Prostate gland (tissue), 2 donors: ENCODE results near the gene PPP1R8.

ENCODE experiments used
- POLR2A ChIP-seq: fragments of 450-650 bp; IDR thresholded peaks from one replicate; pipeline ENCODE4 v1.6.1; 2016; ENCODE audit warnings: antibody characterized with exemption, mild to moderate bottlenecking
- POLR2AphosphoS5 ChIP-seq: sonication (generic); formaldehyde crosslinking; IDR thresholded peaks from one replicate; pipeline ENCODE4 v1.6.1; 2017; ENCODE audit warnings: antibody characterized with exemption
- TF ChIP-seq, protein P1 (sequence below), 4 experiments: fragments of 200-600 bp in 2 of 4; fragments of 450-650 bp in 2 of 4; sonication (generic) in 2 of 4; IDR thresholded peaks; 1 replicate in 3 of 4; 2 replicates in 1 of 4; pipeline ENCODE4 v1.5.1; 2016 to 2019; ENCODE audit warnings: antibody characterized with exemption in 4 of 4, mild to moderate bottlenecking in 2 of 4, moderate library complexity in 2 of 4

- TF ChIP-seq, protein P1, sequence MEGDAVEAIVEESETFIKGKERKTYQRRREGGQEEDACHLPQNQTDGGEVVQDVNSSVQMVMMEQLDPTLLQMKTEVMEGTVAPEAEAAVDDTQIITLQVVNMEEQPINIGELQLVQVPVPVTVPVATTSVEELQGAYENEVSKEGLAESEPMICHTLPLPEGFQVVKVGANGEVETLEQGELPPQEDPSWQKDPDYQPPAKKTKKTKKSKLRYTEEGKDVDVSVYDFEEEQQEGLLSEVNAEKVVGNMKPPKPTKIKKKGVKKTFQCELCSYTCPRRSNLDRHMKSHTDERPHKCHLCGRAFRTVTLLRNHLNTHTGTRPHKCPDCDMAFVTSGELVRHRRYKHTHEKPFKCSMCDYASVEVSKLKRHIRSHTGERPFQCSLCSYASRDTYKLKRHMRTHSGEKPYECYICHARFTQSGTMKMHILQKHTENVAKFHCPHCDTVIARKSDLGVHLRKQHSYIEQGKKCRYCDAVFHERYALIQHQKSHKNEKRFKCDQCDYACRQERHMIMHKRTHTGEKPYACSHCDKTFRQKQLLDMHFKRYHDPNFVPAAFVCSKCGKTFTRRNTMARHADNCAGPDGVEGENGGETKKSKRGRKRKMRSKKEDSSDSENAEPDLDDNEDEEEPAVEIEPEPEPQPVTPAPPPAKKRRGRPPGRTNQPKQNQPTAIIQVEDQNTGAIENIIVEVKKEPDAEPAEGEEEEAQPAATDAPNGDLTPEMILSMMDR (IDR thresholded peaks at IDR 0.05): no peak
- TF ChIP-seq POLR2AphosphoS5 (no peak), POLR2A (no peak)
Observed at GRCh38 chr1:27835046-27835445, 4.5 kb downstream of the PPP1R8 start.
